Activated naive CD4-positive, alpha-beta T cell treated with anti-CD3 and anti-CD28 coated beads, Interleukin-2, amount 50 U/mL, for 72 hours (primary cell): ENCODE data around the gene TBC1D8. TPM values are rescaled to one million over a fixed set of nuclear protein-coding genes. Genes with fewer than 3 reads are reported as not detected.
A peak's percentile ranks its signal among the peaks of the same experiment; 100 is the strongest.

Experiments
- ATAC-seq, 2 donors: fragments of 150-1000 bp; cut with Tn5 transposase; 2 replicates each; pipeline ENCODE4 v1.10.0; 2021; ENCODE audit warnings: mild to moderate bottlenecking in 2 of 2, moderate library complexity in 2 of 2
- DNase-seq, 2 donors: peaks; one replicate each; pipeline ENCODE4 v3.0.0; 2021 to 2022; ENCODE audit warnings: low spot score in 2 of 2
- H3K27ac Mint-ChIP-seq, 2 donors: one replicate each; pipeline ENCODE4 v1.8.0; 2022; ENCODE audit warnings: mild to moderate bottlenecking in 2 of 2, mixed read lengths in 2 of 2
- H3K36me3 Mint-ChIP-seq, 2 donors: one replicate each; pipeline ENCODE4 v1.8.0; 2022; ENCODE audit warnings: mixed read lengths in 2 of 2
- H3K9me3 Mint-ChIP-seq, 2 donors: one replicate each; pipeline ENCODE4 v1.8.0; 2022; ENCODE audit warnings: mixed read lengths in 2 of 2
- total RNA-seq, 2 donors: library from RNA; stranded (reverse); gene quantifications; one replicate each; pipeline ENCODE4 v1.2.3, GENCODE V29; 2022

The TBC1D8 gene
- total RNA-seq, 2 donors from 2014 or later, result 2.6 to 12.1 TPM

- no peak overlapping the region for H3K27ac Mint-ChIP-seq
- H3K9me3 Mint-ChIP-seq, result no peaks in the 10 kb centered on the region
- no peak for DNase-seq
- H3K36me3 Mint-ChIP-seq, result no peaks in the 10 kb centered on the region
- no peak for ATAC-seq
These were observed 159.8 kb downstream of the TBC1D8 start for GRCh38 chr2:100991404-100991773.

GRCh38 chr2:100990650-100991403, 160.4 kb downstream of the TBC1D8 start:
- H3K27ac Mint-ChIP-seq, result no peak overlapping the region
- ATAC-seq, result no peak

GRCh38 chr2:100990166-100990565, 161.0 kb downstream of the TBC1D8 start:
- no peak for DNase-seq
- ATAC-seq, result no peak
- H3K27ac Mint-ChIP-seq, result peak overlapping the region in 1 of 2 donors; percentile 4
- H3K36me3 Mint-ChIP-seq, result no peaks in the 10 kb centered on the region
- no peaks in the 10 kb centered on the region for H3K9me3 Mint-ChIP-seq

More at GRCh38 chr2:100990650-100991403, 160.4 kb downstream of the TBC1D8 start:
- Mint-ChIP-seq H3K36me3 (no peaks in the 10 kb centered on the region), H3K9me3 (no peaks in the 10 kb centered on the region)
- no peak for DNase-seq

- Mint-ChIP-seq H3K27ac (peak overlapping the region in 1 of 2 donors; percentile 4), H3K36me3 (no peaks in the 10 kb centered on the region), H3K9me3 (no peaks in the 10 kb centered on the region)
- no peak for DNase-seq
- ATAC-seq, result no peak
These were observed 161.5 kb downstream of the TBC1D8 start for GRCh38 chr2:100989666-100990065.

- Mint-ChIP-seq H3K9me3 (no peaks in the 10 kb centered on the region), H3K27ac (peak overlapping the region in 1 of 2 donors; percentile 4), H3K36me3 (no peaks in the 10 kb centered on the region)
- ATAC-seq (no peak), DNase-seq (no peak)
These were observed 162.4 kb downstream of the TBC1D8 start for GRCh38 chr2:100988630-100989417.

- H3K27ac Mint-ChIP-seq, result no peak overlapping the region
- no peaks in the 10 kb centered on the region for H3K36me3 Mint-ChIP-seq
- DNase-seq (no peak), ATAC-seq (peak in 1 of 2 donors; percentile 27)
- H3K9me3 Mint-ChIP-seq, result no peaks in the 10 kb centered on the region
These were observed 163.2 kb downstream of the TBC1D8 start for GRCh38 chr2:100987974-100988373.

GRCh38 chr2:100987536-100987935, 163.6 kb downstream of the TBC1D8 start:
- no peak overlapping the region for H3K27ac Mint-ChIP-seq
- DNase-seq (no peak), ATAC-seq (no peak)
- H3K9me3 Mint-ChIP-seq, result no peaks in the 10 kb centered on the region
- no peaks in the 10 kb centered on the region for H3K36me3 Mint-ChIP-seq

- DNase-seq (no peak), ATAC-seq (no peak)
- Mint-ChIP-seq H3K36me3 (no peaks in the 10 kb centered on the region), H3K9me3 (no peaks in the 10 kb centered on the region), H3K27ac (no peak overlapping the region)
These were observed 165.0 kb downstream of the TBC1D8 start for GRCh38 chr2:100986157-100986556.

- H3K27ac Mint-ChIP-seq, result peak overlapping the region in 1 of 2 donors; percentile 31
- ATAC-seq (peak; percentile 84 to 87), DNase-seq (peak in 1 of 2 donors; percentile 75)
- H3K9me3 Mint-ChIP-seq, result no peaks in the 10 kb centered on the region
- H3K36me3 Mint-ChIP-seq, result no peaks in the 10 kb centered on the region
These were observed 166.3 kb downstream of the TBC1D8 start for GRCh38 chr2:100984892-100985307.

GRCh38 chr2:100983684-100984310, 167.4 kb downstream of the TBC1D8 start:
- H3K9me3 Mint-ChIP-seq, result no peaks in the 10 kb centered on the region
- no peak overlapping the region for H3K27ac Mint-ChIP-seq
- ATAC-seq (no peak), DNase-seq (no peak)
- no peaks in the 10 kb centered on the region for H3K36me3 Mint-ChIP-seq

- Mint-ChIP-seq H3K27ac (no peak overlapping the region), H3K9me3 (no peaks in the 10 kb centered on the region), H3K36me3 (no peaks in the 10 kb centered on the region)
- no peak for DNase-seq
- ATAC-seq, result no peak
These were observed 168.0 kb downstream of the TBC1D8 start for GRCh38 chr2:100983201-100983600.

- Mint-ChIP-seq H3K27ac (no peak overlapping the region), H3K36me3 (no peaks in the 10 kb centered on the region), H3K9me3 (no peaks in the 10 kb centered on the region)
- ATAC-seq (no peak), DNase-seq (no peak)
These were observed 168.7 kb downstream of the TBC1D8 start for GRCh38 chr2:100982431-100982861.

- Mint-ChIP-seq H3K27ac (peak overlapping the region in 1 of 2 donors; percentile 48), H3K9me3 (no peaks in the 10 kb centered on the region), H3K36me3 (no peaks in the 10 kb centered on the region)
- ATAC-seq, result no peak
- no peak for DNase-seq
These were observed 170.2 kb downstream of the TBC1D8 start for GRCh38 chr2:100981011-100981410.

- Mint-ChIP-seq H3K36me3 (no peaks in the 10 kb centered on the region), H3K27ac (no peak overlapping the region), H3K9me3 (no peaks in the 10 kb centered on the region)
- no peak for ATAC-seq
- DNase-seq, result no peak
These were observed 171.1 kb downstream of the TBC1D8 start for GRCh38 chr2:100980046-100980445.

- H3K27ac Mint-ChIP-seq, result no peak overlapping the region
- H3K9me3 Mint-ChIP-seq, result no peaks in the 10 kb centered on the region
- DNase-seq, result no peak
- ATAC-seq, result peak in 1 of 2 donors; percentile 22
- H3K36me3 Mint-ChIP-seq, result no peaks in the 10 kb centered on the region
These were observed 172.5 kb downstream of the TBC1D8 start for GRCh38 chr2:100978582-100979191.

- Mint-ChIP-seq H3K9me3 (no peaks in the 10 kb centered on the region), H3K27ac (no peak overlapping the region), H3K36me3 (no peaks in the 10 kb centered on the region)
- ATAC-seq (no peak), DNase-seq (no peak)
These were observed 173.7 kb downstream of the TBC1D8 start for GRCh38 chr2:100977511-100977910.
